ENCODE results near the gene ACTN4. TPM values are rescaled to one million over a fixed set of nuclear protein-coding genes. Genes with fewer than 3 reads are reported as not detected.
A peak's percentile ranks its signal among the peaks of the same experiment; 100 is the strongest.

The ACTN4 gene
- total and polyA plus RNA-seq, 9 donors, result 68.8 to 281 (median 224) TPM

DNA sequence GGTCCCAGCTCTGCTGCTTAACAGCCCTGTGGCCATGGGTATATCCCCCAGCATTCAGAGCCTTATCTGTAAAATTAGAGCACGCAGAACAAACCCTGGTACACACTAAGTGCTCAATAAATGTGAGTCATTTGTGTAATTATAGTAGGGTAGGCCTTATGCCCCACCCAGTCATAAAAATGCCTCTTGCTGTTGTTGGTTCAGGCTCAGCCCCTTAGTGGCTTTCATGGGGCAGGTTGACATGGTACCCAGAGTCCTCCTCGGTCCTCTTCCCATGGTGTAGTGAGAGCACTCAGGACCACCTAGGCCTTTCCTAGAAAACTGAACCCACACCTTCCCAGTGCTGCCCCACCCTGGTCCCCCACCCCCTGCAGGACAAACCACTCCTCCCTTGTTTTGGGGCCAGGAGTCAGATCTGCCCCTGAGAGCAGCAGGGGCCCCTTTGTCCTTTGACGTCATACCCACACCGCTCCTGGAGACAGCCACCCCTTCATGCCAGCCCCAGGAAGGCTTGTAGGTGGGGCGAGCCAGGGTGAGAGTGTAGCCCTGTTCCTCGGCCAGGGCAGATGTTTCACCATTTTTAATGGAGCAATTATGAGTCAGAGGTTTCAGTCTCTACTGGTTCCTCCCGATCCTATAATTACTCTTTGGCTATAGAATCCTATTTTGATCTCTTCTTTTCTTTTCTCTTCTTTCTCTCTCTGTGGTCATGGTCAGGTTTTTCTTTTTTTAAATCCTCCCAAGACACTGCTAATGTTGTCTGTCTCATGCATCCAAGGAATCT lies 36.8 kb downstream of the ACTN4 start:
- WGBS (ENCODE audit: insufficient coverage), result 67% methylated on average over 1 of the region's 7 CpGs

DNA sequence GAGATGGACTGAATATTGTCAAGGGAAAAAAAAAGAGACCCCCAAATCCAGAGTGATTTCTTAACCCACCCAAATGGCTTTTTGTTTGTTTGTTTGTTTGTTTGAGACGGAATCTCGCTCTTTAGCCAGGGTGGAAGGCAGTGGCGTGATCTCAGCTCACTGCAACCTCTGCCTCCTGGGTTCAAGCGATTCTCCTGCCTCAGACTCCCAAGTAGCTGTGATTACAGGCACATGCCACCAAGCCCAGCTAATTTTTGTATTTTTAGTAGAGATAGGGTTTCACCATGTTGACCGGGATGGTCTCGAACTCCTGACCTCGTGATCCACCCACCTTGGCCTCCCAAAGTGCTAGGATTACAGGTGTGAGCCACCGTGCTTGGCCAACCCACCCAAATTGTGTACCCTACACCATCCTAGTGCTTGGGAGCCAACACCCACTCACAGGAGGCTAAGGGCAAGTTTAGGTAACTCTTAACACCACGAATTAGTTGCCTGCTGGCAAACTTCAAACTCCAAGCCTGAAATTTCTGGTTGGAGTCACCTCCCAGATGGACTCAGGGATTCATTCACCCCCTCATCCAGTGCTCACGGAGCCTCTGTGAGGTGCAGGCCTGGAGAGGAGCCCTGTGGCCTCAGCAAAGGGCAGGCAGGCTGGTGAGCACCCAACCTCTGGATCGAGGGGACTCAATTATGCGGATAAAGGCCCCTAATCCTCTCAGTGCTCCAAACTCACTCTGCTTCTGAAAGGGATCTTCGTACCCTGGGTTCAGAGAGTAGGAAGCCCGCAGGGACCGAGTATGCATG lies 37.6 kb downstream of the ACTN4 start:
- WGBS (ENCODE audit: insufficient coverage), result 64% methylated on average over 8 of the region's 15 CpGs
- Histone ChIP-seq H3K27me3 (ENCODE audit: control insufficient read depth, insufficient read depth, low read length) (no peaks in the 10 kb centered on the region), H3K4me1 (ENCODE audit: control insufficient read depth, insufficient read depth, low read length) (peaks cover 45% of the 10 kb centered on the region), H3K4me3 (ENCODE audit: low read length) (no peak overlapping the region), H3K27ac (ENCODE audit: low read length) (peak overlapping the region; percentile 88), H3K9me3 (replicated peaks; ENCODE audit: control insufficient read depth, low read depth, low read length) (no peaks in the 10 kb centered on the region), H3K36me3 (ENCODE audit: control insufficient read depth, insufficient read depth, low read length) (peaks cover 15% of the 10 kb centered on the region)
- no peak for DNase-seq

More for the DNA sequence above, 36.8 kb downstream of the ACTN4 start:
- DNase-seq, result peak; percentile 38
- Histone ChIP-seq H3K27ac (ENCODE audit: low read length) (peak overlapping the region; percentile 88), H3K27me3 (ENCODE audit: control insufficient read depth, insufficient read depth, low read length) (no peaks in the 10 kb centered on the region), H3K4me3 (ENCODE audit: low read length) (no peak overlapping the region), H3K36me3 (ENCODE audit: control insufficient read depth, insufficient read depth, low read length) (peaks cover 17% of the 10 kb centered on the region), H3K9me3 (replicated peaks; ENCODE audit: control insufficient read depth, low read depth, low read length) (no peaks in the 10 kb centered on the region), H3K4me1 (ENCODE audit: control insufficient read depth, insufficient read depth, low read length) (peaks cover 45% of the 10 kb centered on the region)

DNA sequence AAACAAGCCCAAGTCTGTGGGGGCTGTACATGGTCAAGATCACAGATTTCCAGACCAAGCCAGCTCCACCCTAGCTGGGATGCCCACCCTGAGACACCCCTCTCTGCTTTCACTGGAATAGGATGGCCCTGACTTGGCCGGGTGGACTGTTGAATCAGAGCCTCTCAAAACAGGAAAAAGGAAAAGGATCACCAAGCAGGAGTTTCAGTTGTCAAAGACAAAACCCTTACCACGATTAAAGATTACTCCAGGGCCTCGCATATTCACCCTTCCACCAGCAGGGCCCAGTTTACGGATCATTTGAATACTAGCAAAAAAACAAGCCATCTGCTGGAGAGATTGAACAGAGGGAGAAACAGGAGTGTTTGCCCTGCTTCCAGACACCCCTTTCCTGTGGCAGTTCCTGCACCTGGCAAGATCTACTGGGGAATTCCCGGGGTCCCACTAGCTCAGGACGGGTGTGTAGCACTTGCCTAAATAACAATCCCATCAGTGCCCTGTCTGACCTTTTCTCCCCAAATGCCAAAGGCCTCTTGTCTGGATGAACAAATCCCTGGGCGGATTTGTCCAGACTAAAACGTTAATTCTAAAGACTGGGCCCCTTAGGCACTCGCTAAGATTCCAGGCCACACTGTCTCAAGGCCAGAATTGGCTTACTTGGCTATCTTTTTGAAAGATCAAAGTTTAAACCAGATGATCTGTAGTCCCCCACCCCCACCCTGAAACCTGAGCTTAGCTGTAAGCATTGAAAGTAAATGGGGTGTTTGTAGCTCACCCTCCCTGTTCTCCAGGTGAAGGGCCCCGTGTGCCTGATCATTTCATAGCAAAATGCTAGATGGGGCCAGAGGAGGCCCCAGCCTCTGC lies 38.4 kb downstream of the ACTN4 start:
- 43% methylated on average over 4 of the region's 10 CpGs for WGBS (ENCODE audit: insufficient coverage)

DNA sequence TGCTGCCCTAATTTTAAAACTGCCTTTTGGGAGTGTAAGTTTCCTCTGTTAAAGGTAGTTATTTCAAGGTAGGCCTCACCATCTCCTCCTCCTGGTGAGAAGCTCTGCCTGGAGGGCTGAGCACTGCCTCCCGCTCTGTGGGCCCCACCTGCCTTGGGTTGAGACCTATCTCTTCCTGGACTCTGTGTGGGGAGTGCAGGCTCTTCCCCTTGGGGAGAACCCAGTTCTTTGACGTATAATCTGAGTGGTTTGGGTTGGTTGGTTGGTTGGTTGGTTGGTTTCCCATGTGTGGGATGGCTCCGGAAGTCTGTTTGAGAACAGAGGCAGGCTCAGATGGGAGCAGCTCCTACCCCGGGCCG lies 39.1 kb downstream of the ACTN4 start:
- Histone ChIP-seq H3K27ac (ENCODE audit: low read length) (peak overlapping the region; percentile 88), H3K9me3 (replicated peaks; ENCODE audit: control insufficient read depth, low read depth, low read length) (no peaks in the 10 kb centered on the region), H3K36me3 (ENCODE audit: control insufficient read depth, insufficient read depth, low read length) (peaks cover 18% of the 10 kb centered on the region), H3K4me1 (ENCODE audit: control insufficient read depth, insufficient read depth, low read length) (peaks cover 45% of the 10 kb centered on the region), H3K27me3 (ENCODE audit: control insufficient read depth, insufficient read depth, low read length) (no peaks in the 10 kb centered on the region), H3K4me3 (ENCODE audit: low read length) (no peak overlapping the region)
- no peak for DNase-seq
- 80% methylated on average over 1 of the region's 5 CpGs for WGBS (ENCODE audit: insufficient coverage)

More for the DNA sequence above, 38.4 kb downstream of the ACTN4 start:
- DNase-seq, result peak; percentile 39
- Histone ChIP-seq H3K36me3 (ENCODE audit: control insufficient read depth, insufficient read depth, low read length) (peaks cover 18% of the 10 kb centered on the region), H3K4me3 (ENCODE audit: low read length) (no peak overlapping the region), H3K4me1 (ENCODE audit: control insufficient read depth, insufficient read depth, low read length) (peaks cover 45% of the 10 kb centered on the region), H3K9me3 (replicated peaks; ENCODE audit: control insufficient read depth, low read depth, low read length) (no peaks in the 10 kb centered on the region), H3K27me3 (ENCODE audit: control insufficient read depth, insufficient read depth, low read length) (no peaks in the 10 kb centered on the region), H3K27ac (ENCODE audit: low read length) (peak overlapping the region; percentile 88)

DNA sequence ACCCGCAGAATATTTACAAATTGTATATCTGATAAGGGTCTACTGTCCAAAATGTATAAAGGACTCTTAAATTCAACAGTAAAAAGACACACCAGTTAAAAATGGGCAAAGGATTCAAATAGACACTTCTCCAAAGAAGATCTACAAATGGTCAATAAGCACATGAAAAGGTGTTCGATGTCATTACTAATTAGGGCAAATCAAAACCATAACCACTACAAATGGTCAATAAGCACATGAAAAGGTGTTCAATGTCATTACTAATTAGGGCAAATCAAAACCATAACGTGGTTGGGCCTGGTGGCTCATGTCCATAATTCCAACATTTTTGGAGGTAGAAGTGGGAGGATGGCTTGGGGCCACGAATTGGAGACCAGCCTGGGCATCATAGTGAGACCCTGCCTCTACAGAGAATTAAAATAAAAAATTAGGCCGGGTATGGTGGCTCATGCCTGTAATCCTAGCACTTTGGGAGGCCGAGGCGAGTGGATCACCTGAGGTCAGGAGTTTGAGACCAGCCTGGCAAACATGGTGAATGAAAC lies 40.5 kb downstream of the ACTN4 start:
- H3K4me1 ChIP-seq (ENCODE audit: control insufficient read depth, insufficient read depth, low read length), result peaks cover 47% of the 10 kb centered on the region
- peak overlapping the region; percentile 7 for H3K27ac ChIP-seq (ENCODE audit: low read length)
- peaks cover 15% of the 10 kb centered on the region for H3K36me3 ChIP-seq (ENCODE audit: control insufficient read depth, insufficient read depth, low read length)
- WGBS (ENCODE audit: insufficient coverage), result 100% methylated on average over 1 of the region's 7 CpGs
- H3K27me3 ChIP-seq (ENCODE audit: control insufficient read depth, insufficient read depth, low read length), result no peaks in the 10 kb centered on the region
- no peak overlapping the region for H3K4me3 ChIP-seq (ENCODE audit: low read length)
- no peak for DNase-seq
- H3K9me3 ChIP-seq (replicated peaks; ENCODE audit: control insufficient read depth, low read depth, low read length), result no peaks in the 10 kb centered on the region

DNA sequence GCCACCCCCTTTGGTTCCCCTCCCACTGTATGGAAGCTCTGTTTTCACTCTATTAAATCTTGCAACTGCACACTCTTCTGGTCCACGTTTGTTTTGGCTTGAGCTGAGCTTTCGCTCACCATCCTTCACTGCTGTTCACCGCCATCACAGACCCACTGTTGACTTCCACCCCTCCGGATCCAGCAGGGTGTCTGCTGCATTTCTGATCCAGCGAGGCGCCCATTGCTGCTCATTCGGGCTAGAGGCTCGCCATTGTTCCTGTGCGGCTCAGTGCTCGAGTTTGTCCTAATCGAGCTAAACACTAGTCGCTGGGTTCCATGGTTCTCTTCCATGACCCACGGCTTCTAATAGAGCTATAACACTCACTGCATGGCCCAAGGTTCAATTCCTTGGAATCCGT lies 42.7 kb downstream of the ACTN4 start:
- H3K4me1 ChIP-seq (ENCODE audit: control insufficient read depth, insufficient read depth, low read length), result peaks cover 45% of the 10 kb centered on the region
- no peak overlapping the region for H3K4me3 ChIP-seq (ENCODE audit: low read length)
- H3K9me3 ChIP-seq (replicated peaks; ENCODE audit: control insufficient read depth, low read depth, low read length), result no peaks in the 10 kb centered on the region
- H3K27ac ChIP-seq (ENCODE audit: low read length), result no peak overlapping the region
- WGBS (ENCODE audit: insufficient coverage), result 91% methylated on average over 14 of the region's 14 CpGs
- peaks cover 28% of the 10 kb centered on the region for H3K36me3 ChIP-seq (ENCODE audit: control insufficient read depth, insufficient read depth, low read length)
- no peaks in the 10 kb centered on the region for H3K27me3 ChIP-seq (ENCODE audit: control insufficient read depth, insufficient read depth, low read length)
- DNase-seq, result no peak

DNA sequence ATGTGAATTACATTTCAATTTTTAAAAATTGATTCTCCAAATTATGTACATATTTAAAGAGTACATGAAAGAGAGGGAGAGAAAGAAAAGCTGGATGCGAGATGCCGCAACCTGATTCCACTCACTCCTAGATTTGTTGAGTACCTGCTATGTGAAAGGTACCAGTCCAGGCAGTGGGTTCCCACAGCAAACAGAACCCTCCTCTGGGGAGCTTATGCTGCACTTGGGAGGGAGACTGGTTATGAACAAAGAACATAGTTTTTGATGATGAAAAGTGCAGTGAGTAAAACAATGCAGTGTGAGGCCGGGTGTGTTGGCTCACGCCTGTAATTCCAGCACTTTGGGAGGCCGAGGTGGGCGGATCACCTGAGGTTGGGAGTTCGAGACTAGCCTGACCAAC lies 43.4 kb downstream of the ACTN4 start:
- Histone ChIP-seq H3K27me3 (ENCODE audit: control insufficient read depth, insufficient read depth, low read length) (no peaks in the 10 kb centered on the region), H3K4me1 (ENCODE audit: control insufficient read depth, insufficient read depth, low read length) (peaks cover 44% of the 10 kb centered on the region), H3K27ac (ENCODE audit: low read length) (peak overlapping the region; percentile 9), H3K36me3 (ENCODE audit: control insufficient read depth, insufficient read depth, low read length) (peaks cover 28% of the 10 kb centered on the region), H3K9me3 (replicated peaks; ENCODE audit: control insufficient read depth, low read depth, low read length) (no peaks in the 10 kb centered on the region), H3K4me3 (ENCODE audit: low read length) (no peak overlapping the region)
- WGBS (ENCODE audit: insufficient coverage), result 100% methylated on average over 4 of the region's 7 CpGs
- DNase-seq, result no peak

DNA sequence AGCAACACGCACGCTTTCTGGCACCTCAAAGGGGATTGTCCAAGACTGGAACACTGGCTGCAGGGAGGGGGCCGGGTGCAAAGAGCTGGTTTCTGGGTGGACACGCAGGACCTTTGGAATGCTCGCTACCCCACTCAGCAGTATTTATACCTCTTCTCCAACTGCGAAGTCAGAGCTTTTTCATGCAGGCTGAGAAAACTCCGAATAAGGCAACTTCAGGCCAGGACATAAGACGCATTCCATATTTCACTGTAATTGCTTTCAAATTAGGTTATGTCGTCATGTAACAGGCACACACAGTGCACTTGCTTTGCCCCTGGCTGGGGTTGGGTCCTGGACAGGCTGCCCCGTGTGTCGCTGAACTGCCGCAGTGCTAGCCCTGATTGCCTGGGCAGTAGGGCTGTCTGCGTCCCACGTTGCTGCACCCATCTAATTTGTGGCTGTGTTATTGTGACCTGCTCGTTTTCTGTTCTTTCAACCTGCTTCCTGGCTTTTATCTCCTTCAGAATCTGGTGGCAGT lies 44.5 kb downstream of the ACTN4 start:
- peaks cover 37% of the 10 kb centered on the region for H3K36me3 ChIP-seq (ENCODE audit: control insufficient read depth, insufficient read depth, low read length)
- H3K9me3 ChIP-seq (replicated peaks; ENCODE audit: control insufficient read depth, low read depth, low read length), result no peaks in the 10 kb centered on the region
- no peaks in the 10 kb centered on the region for H3K27me3 ChIP-seq (ENCODE audit: control insufficient read depth, insufficient read depth, low read length)
- no peak for DNase-seq
- peak overlapping the region; percentile 84 for H3K27ac ChIP-seq (ENCODE audit: low read length)
- peaks cover 44% of the 10 kb centered on the region for H3K4me1 ChIP-seq (ENCODE audit: control insufficient read depth, insufficient read depth, low read length)
- H3K4me3 ChIP-seq (ENCODE audit: low read length), result no peak overlapping the region
- WGBS (ENCODE audit: insufficient coverage), result 83% methylated on average over 12 of the region's 15 CpGs

DNA sequence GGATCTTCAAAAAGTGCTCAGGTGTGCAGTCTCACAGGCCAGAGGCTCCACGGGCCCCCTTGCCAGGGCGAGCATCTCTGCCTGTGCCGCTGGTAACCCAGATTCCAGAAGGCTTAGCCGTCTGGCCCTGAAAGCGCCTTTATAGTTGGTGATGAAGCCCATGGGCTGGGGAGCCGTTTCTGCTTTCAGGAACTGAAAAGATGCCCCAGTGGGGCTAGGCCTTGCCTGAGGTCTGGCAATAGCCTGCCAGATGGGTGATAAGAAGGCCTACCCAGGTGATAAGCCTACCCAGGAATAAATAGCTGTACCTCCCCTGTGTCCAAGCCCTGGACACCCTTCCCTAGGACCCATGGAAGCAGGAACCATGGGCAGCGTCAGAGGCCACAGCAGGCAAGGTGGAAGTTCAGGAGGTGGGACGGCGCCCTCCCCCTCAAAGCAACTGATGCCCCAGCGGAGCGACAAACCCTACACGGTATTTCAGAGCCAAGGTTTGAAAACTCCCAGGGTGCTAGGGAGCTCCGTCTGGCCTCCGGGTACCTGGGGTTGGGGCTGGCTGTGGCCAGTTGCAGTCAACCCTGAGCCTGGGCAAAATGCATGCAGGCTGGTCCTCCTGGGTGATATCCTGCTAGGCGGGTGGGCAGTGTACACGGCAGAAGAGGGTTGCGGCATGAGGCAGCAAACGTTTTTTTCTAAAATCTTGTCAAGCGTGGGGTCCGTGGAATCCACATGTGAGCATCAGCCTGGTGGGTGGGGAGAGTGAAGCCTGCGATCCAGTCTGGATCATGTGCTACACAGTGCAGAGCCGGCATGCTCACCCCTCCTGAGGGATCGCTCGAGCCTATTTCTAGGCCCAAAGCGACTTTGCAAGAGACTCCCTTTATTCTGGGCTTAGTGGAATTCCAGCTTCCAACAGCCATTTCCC lies 45.3 kb downstream of the ACTN4 start:
- DNase-seq, result no peak
- no peaks in the 10 kb centered on the region for H3K27me3 ChIP-seq (ENCODE audit: control insufficient read depth, insufficient read depth, low read length)

More for the DNA sequence above, 45.3 kb downstream of the ACTN4 start:
- peaks cover 43% of the 10 kb centered on the region for H3K36me3 ChIP-seq (ENCODE audit: control insufficient read depth, insufficient read depth, low read length)
- H3K4me3 ChIP-seq (ENCODE audit: low read length), result no peak overlapping the region
- no peaks in the 10 kb centered on the region for H3K9me3 ChIP-seq (replicated peaks; ENCODE audit: control insufficient read depth, low read depth, low read length)
- peaks cover 50% of the 10 kb centered on the region for H3K4me1 ChIP-seq (ENCODE audit: control insufficient read depth, insufficient read depth, low read length)
- 54% methylated on average over 18 of the region's 25 CpGs for WGBS (ENCODE audit: insufficient coverage)
- H3K27ac ChIP-seq (ENCODE audit: low read length), result peak overlapping the region; percentile 84
